HEK293 (cell line): ENCODE measurements around the gene PRKCQ.

Experiments
- CTCF ChIA-PET: fragments of 350-600 bp; formaldehyde crosslinking; extraction: SDS; loops from one replicate; lab custom pipeline; 2021; ENCODE audit warnings: antibody characterized with exemption; lab: Yijun Ruan, JAX
- POLR2A ChIA-PET: fragments of 300-600 bp; formaldehyde crosslinking; extraction: SDS; loops from one replicate; lab custom pipeline; 2020; ENCODE audit warnings: antibody characterized with exemption, inconsistent platforms; lab: Yijun Ruan, JAX
- H3K27ac ChIP-seq: fragments of 200-500 bp; sonication (Bioruptor generic); 2 replicates; pipeline ENCODE4 v1.5.1; 2014; ENCODE audit warnings: low read depth, low read length, control low read depth, inconsistent platforms; ENCODE audit errors: extremely low read depth
- H3K36me3 ChIP-seq, 2 experiments: fragments of 200-500 bp in 1 of 2; sonication (Bioruptor generic) in 1 of 2; 1 replicate in 1 of 2; 2 replicates in 1 of 2; pipeline ENCODE4 v1.5.1; 2014 to 2017; ENCODE audit warnings: inconsistent platforms in 2 of 2, low read length in 2 of 2; ENCODE audit not compliant: control insufficient read depth in 2 of 2, insufficient read depth in 1 of 2
- H3K4me1 ChIP-seq: fragments of 200-500 bp; sonication (Bioruptor generic); 2 replicates; pipeline ENCODE4 v1.5.1; 2014; ENCODE audit warnings: mild to moderate bottlenecking, low read length, inconsistent platforms; ENCODE audit not compliant: control insufficient read depth, insufficient read depth
- H3K4me3 ChIP-seq: 2 replicates; pipeline ENCODE4 v1.5.1; 2011; ENCODE audit warnings: low read depth, mild to moderate bottlenecking, control low read depth, low read length, moderate library complexity
- H3K9me3 ChIP-seq: fragments of 200-500 bp; sonication (Bioruptor generic); 2 replicates; pipeline ENCODE4 v1.5.1; 2014; ENCODE audit warnings: low read depth, low read length, inconsistent platforms; ENCODE audit not compliant: control insufficient read depth, insufficient read depth
- IKZF3 ChIP-seq: fragments of 450-650 bp; IDR thresholded peaks from 2 replicates; pipeline ENCODE4 v1.5.0; 2018; ENCODE audit warnings: missing biosample characterization, mild to moderate bottlenecking, missing genetic modification characterization, moderate library complexity
- KLF10 ChIP-seq: fragments of 450-650 bp; IDR thresholded peaks from 2 replicates; pipeline ENCODE4 v1.5.1; 2018; ENCODE audit warnings: missing biosample characterization, mild to moderate bottlenecking, missing genetic modification characterization
- KLF7 ChIP-seq: fragments of 450-650 bp; formaldehyde crosslinking; IDR thresholded peaks from 2 replicates; pipeline ENCODE4 v1.5.1; 2016; ENCODE audit warnings: missing biosample characterization, missing genetic modification characterization, borderline replicate concordance
- PRDM6 ChIP-seq: fragments of 450-650 bp; formaldehyde crosslinking; IDR thresholded peaks from 2 replicates; pipeline ENCODE4 v1.5.1; 2017; ENCODE audit warnings: missing biosample characterization, missing genetic modification characterization
- REST ChIP-seq: fragments of 450-650 bp; formaldehyde crosslinking; IDR thresholded peaks from 2 replicates; pipeline ENCODE4 v1.5.1; 2016; ENCODE audit warnings: missing biosample characterization, missing genetic modification characterization
- TCF7L2 ChIP-seq: IDR thresholded peaks from 2 replicates; pipeline ENCODE4 v1.6.1; 2011; ENCODE audit warnings: low read depth, mild to moderate bottlenecking, inconsistent platforms, low read length, moderate library complexity, borderline replicate concordance
- ZBTB11 ChIP-seq: fragments of 450-650 bp; formaldehyde crosslinking; conservative IDR thresholded peaks from 2 replicates; pipeline ENCODE4 v1.5.1; 2016; ENCODE audit warnings: low read depth, missing biosample characterization, missing genetic modification characterization
- ZBTB48 ChIP-seq: fragments of 450-650 bp; formaldehyde crosslinking; IDR thresholded peaks from 2 replicates; pipeline ENCODE4 v1.5.1; 2016; ENCODE audit warnings: missing biosample characterization, missing genetic modification characterization
- ZFHX2 ChIP-seq: fragments of 450-650 bp; formaldehyde crosslinking; conservative IDR thresholded peaks from 2 replicates; pipeline ENCODE4 v1.5.1; 2016; ENCODE audit warnings: missing biosample characterization, missing genetic modification characterization
- ZNF140 ChIP-seq: fragments of 450-650 bp; formaldehyde crosslinking; IDR thresholded peaks from 2 replicates; pipeline ENCODE4 v1.5.1; 2016; ENCODE audit warnings: missing biosample characterization, missing genetic modification characterization
- ZNF302 ChIP-seq: fragments of 450-650 bp; formaldehyde crosslinking; IDR thresholded peaks from 2 replicates; pipeline ENCODE4 v1.5.1; 2016; ENCODE audit warnings: missing biosample characterization, missing genetic modification characterization, low read depth
- ZNF341 ChIP-seq: fragments of 450-650 bp; formaldehyde crosslinking; IDR thresholded peaks from 2 replicates; pipeline ENCODE4; 2016; ENCODE audit warnings: low read depth, missing biosample characterization, missing genetic modification characterization
- ZNF391 ChIP-seq: fragments of 450-650 bp; formaldehyde crosslinking; IDR thresholded peaks from 2 replicates; pipeline ENCODE4 v1.5.1; 2016; ENCODE audit warnings: low read depth, missing biosample characterization, missing genetic modification characterization, borderline replicate concordance
- ZNF433 ChIP-seq: fragments of 450-650 bp; formaldehyde crosslinking; IDR thresholded peaks from 2 replicates; pipeline ENCODE4 v1.5.1; 2016; ENCODE audit warnings: missing biosample characterization, missing genetic modification characterization, low read depth
- ZNF488 ChIP-seq: fragments of 450-650 bp; formaldehyde crosslinking; IDR thresholded peaks from 2 replicates; pipeline ENCODE4 v1.5.1; 2016; ENCODE audit warnings: missing biosample characterization, missing genetic modification characterization
- ZNF514 ChIP-seq: fragments of 450-650 bp; formaldehyde crosslinking; IDR thresholded peaks from 2 replicates; pipeline ENCODE4 v1.5.1; 2016; ENCODE audit warnings: missing biosample characterization, missing genetic modification characterization
- ZNF561 ChIP-seq: fragments of 450-650 bp; IDR thresholded peaks from 2 replicates; pipeline ENCODE4 v1.5.1; 2018; ENCODE audit warnings: missing biosample characterization, missing genetic modification characterization, borderline replicate concordance
- ZNF585B ChIP-seq: fragments of 450-650 bp; formaldehyde crosslinking; IDR thresholded peaks from 2 replicates; pipeline ENCODE4 v1.5.1; 2016; ENCODE audit warnings: missing biosample characterization, missing genetic modification characterization
- ZNF654 ChIP-seq: fragments of 450-650 bp; formaldehyde crosslinking; IDR thresholded peaks from 2 replicates; pipeline ENCODE4 v1.5.1; 2016; ENCODE audit warnings: low read depth, missing biosample characterization, missing genetic modification characterization
- ZNF692 ChIP-seq: fragments of 450-650 bp; formaldehyde crosslinking; IDR thresholded peaks from 2 replicates; pipeline ENCODE4 v1.5.1; 2016; ENCODE audit warnings: missing biosample characterization, missing genetic modification characterization
- ZNF704 ChIP-seq: fragments of 450-650 bp; formaldehyde crosslinking; IDR thresholded peaks from 2 replicates; pipeline ENCODE4 v1.5.1; 2016; ENCODE audit warnings: missing biosample characterization, missing genetic modification characterization
- ZSCAN5A ChIP-seq: fragments of 450-650 bp; formaldehyde crosslinking; IDR thresholded peaks from 2 replicates; pipeline ENCODE4 v1.5.1; 2016; ENCODE audit warnings: missing biosample characterization, missing genetic modification characterization

PRKCQ gene

GRCh38 chr10:6501931-6502330, 78.1 kb downstream of the PRKCQ start:
- ChIA-PET CTCF (interaction anchor here (0.6 kb wide), 1 partner anchor 909 kb away, joined by 3 read pairs; the partner anchor contains the start of gene SFMBT2), POLR2A (no interaction called here)
- H3K27ac ChIP-seq: no peak overlapping the region
- no peak overlapping the region for H3K4me3 ChIP-seq
- H3K4me1 ChIP-seq: no peaks in the 10 kb centered on the region
- no peak for TF ChIP-seq ZNF585B
- no peak for TF ChIP-seq REST (tag by site-specific recombination)
- TF ChIP-seq ZNF692 (tag by site-specific recombination): no peak
- no peak for TF ChIP-seq ZSCAN5A
- TF ChIP-seq ZNF561: no peak
- no peak for TF ChIP-seq ZNF704 (tag by site-specific recombination)
- TF ChIP-seq IKZF3 (tag by site-specific recombination): no peak
- TF ChIP-seq ZNF391 (tag by site-specific recombination): no peak
- TF ChIP-seq ZNF341 (tag by site-specific recombination): no peak
- no peak for TF ChIP-seq ZFHX2 (tag by site-specific recombination)
- no peak for TF ChIP-seq KLF10 (tag by site-specific recombination)
- TF ChIP-seq ZNF654: no peak
- H3K36me3 ChIP-seq: peaks cover 0 to 2% of the 10 kb centered on the region in 2 experiments; a peak in 1 of 3 replicates
- no peaks in the 10 kb centered on the region for H3K9me3 ChIP-seq

GRCh38 chr10:6499974-6500373, 80.1 kb downstream of the PRKCQ start:
- Histone ChIP-seq H3K4me1 (no peaks in the 10 kb centered on the region), H3K36me3 (peaks cover 0 to 12% of the 10 kb centered on the region in 2 experiments; a peak in 1 of 3 replicates), H3K4me3 (no peak overlapping the region), H3K9me3 (no peaks in the 10 kb centered on the region), H3K27ac (no peak overlapping the region)
- CTCF ChIA-PET: no interaction called here
- POLR2A ChIA-PET: no interaction called here
- no peak for TF ChIP-seq ZNF514 (tag by site-specific recombination)
- TF ChIP-seq ZNF140 (tag by site-specific recombination): no peak
- TF ChIP-seq ZNF433: no peak
- no peak for TF ChIP-seq PRDM6 (tag by site-specific recombination)
- TF ChIP-seq ZBTB11: no peak
- no peak for TF ChIP-seq ZBTB48 (tag by site-specific recombination)
- TF ChIP-seq ZNF488 (tag by site-specific recombination): no peak
- TF ChIP-seq TCF7L2: no peak
- no peak for TF ChIP-seq ZNF585B
- no peak for TF ChIP-seq ZNF302
- TF ChIP-seq KLF7 (tag by site-specific recombination): no peak
